GM18907 (cell line): Measurements from ENCODE around the gene CLCN6.

ENCODE experiments used
- ATAC-seq: cut with Tn5 transposase; IDR thresholded peaks from one replicate; pipeline ENCODE4 v1.9.1; 2021; ENCODE audit warnings: mild to moderate bottlenecking, moderate library complexity; ENCODE audit not compliant: unreplicated experiment

CLCN6 gene

DNA sequence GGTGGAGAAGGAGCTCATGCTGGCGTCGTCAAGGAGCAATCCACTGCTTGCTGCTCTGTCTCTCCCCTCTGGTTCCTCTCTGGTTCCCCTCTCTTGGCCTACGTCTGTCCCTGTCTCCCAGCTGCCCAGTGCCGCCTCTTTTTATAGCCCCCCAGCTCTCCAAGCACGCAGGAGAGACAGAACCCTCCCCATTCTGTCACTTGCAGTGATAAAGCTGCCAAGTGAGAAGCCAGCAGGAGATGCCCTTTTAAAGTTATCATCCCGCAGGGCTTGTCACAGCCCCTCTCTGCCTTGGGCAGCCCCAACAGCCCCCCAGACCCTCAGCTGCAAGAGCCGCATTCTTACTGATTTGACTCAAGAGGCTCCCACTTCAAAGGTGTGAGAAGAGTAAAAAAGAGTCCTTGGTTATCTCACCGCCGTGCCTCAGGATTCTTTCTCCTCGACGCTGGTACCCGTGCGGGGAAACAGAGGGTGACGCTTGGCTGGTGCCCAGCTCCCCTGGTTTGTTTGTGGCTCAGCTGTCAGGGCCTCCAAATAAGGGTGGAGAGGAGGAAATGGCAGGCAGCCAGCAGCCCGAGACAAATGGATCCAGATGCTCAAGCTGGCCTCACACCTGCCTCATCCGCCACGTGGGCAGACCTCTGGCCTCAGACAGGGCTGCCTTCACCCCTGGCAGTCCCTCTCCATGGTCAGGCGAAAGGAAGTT, 41.8 kb downstream of the CLCN6 start, which contains the start of gene NPPA:
NPPA (minus strand) TSS at position 117 of the 706 bp plus-strand sequence; CDS start at position 18, 99 bp downstream.
- ATAC-seq = no peak

DNA sequence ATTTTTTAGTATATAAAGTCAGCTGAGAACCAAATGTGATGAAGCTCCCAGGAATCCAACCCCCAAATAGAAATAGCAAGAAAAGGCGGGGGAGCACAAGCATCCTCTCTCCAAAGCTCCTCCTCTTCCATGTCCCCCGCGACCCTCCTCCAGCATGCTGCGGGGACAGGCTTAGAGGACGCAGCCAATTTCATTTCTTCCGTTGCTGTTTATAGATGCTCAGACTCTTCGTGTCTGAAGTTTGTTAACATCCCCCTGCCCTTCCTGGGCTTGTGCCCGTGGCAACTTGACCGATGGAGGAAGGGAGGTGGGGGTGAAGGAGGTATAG, 42.3 kb downstream of the CLCN6 start:
- no peak for ATAC-seq

GRCh38 chr1:11850156-11850555, 44.2 kb downstream of the CLCN6 start:
- no peak for ATAC-seq

DNA sequence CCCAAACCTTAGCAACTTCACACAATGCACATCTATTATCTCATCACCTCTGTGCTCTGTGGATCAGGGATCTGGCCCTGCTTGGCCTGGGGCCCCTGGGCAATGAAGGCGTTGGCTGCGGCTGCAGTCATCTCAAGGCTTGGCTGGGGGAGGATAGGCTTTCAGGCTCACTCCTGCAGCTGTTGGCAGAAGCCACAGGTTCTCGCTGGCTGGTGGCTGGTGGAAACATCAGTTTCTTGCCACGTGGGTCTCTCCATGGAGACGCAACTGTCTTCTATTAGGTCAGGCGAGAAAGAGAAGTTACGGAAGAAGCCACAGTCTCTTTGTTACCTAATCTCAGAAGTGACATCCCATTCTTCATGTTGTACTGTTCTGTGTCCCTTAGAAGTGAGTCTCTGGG, 45.2 kb downstream of the CLCN6 start:
- ATAC-seq = no peak

- ATAC-seq = no peak
These were observed 48.5 kb downstream of the CLCN6 start for GRCh38 chr1:11854519-11854918.

- ATAC-seq = no peak
These were observed 49.4 kb downstream of the CLCN6 start for GRCh38 chr1:11855430-11855829.

- ATAC-seq = no peak
These were observed 50.7 kb downstream of the CLCN6 start for GRCh38 chr1:11856698-11857097.

GRCh38 chr1:11857164-11857851, 51.3 kb downstream of the CLCN6 start:
- ATAC-seq = no peak

DNA sequence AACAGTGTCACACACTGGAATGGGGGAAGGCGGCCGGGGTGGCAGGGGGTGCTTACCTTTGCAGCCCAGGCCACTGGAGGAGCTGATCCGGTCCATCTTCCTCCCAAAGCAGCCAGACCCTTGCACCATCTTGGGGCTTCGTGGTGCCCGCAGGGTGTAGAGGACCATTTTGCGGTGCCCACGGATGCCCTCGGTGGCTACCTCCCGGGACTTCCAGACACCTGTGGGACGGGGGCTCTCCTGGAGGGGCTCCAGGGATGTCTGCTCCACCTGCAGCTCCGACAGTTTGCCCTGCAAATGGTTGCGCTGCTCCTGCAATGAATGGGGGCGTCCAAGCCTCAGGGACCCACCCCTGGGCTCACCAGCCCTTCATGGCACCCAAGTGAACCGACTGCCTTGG, 52.2 kb downstream of the CLCN6 start:
- no peak for ATAC-seq

DNA sequence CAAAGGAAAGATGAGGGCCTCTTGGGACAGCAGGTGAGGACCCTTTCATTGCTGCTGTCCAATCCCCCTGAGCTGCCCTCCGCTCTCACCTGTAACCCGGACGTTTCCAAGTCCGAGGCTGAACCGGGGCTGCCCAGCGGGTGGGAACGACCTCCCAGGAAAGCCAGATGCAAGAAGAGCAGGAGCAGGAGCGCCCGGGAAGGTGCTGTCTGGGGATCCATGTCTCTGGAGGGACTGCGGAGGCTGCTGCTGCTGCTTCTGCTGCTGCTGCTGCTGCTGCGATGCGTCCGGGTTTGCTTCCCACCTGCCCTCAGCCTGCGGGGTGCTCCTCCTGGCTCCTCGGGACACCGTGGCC, 52.6 kb downstream of the CLCN6 start, which contains the start of gene NPPB:
NPPB (minus strand) TSS at position 333 of the 355 bp plus-strand sequence; CDS start at position 221, 112 bp downstream.
- no peak for ATAC-seq

GRCh38 chr1:11858968-11859871, 53.2 kb downstream of the CLCN6 start:
- no peak for ATAC-seq

- no peak for ATAC-seq
These were observed 54.1 kb downstream of the CLCN6 start for GRCh38 chr1:11860083-11860482.

DNA sequence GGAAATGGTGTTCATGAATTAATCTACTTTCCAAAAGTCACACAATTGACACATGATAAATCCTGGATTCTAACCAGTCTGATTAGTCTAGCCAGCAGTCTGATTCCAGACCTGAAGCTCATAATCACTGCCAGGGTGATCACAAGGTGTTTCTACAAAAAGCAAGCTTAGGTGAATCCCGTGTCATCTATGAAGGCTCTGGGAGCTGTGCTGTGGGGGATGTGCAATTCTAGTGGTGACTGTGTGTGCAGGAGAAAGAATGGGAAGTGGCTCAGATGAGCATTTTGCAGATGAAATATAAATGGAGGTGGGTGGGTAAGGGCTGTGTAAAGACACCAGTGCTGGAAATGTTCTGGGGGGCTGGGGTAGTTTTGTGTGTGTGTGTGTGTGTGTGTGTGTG, 54.6 kb downstream of the CLCN6 start:
- ATAC-seq = no peak

DNA sequence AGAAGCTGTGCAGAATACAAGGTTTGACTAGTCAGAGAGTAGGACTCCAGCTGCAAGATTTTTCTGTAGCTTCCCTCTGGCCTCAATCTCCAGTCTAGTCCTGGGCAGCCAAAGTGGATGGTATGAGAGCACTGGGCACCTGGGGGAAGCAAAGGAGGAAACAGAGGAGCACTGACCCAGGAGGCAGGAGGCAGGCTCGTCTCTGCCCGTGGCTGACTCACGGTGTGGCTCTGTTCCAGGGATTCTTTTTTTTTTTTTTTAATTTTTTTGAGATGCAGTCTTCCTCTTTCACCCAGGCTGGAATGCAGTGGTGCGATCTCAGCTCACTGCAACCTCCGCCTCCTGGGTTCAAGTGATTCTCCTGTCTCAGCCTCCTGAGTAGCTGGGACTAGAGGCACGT, 56.9 kb downstream of the CLCN6 start:
- no peak for ATAC-seq

- no peak for ATAC-seq
These were observed 62.5 kb downstream of the CLCN6 start for GRCh38 chr1:11868331-11868980.

DNA sequence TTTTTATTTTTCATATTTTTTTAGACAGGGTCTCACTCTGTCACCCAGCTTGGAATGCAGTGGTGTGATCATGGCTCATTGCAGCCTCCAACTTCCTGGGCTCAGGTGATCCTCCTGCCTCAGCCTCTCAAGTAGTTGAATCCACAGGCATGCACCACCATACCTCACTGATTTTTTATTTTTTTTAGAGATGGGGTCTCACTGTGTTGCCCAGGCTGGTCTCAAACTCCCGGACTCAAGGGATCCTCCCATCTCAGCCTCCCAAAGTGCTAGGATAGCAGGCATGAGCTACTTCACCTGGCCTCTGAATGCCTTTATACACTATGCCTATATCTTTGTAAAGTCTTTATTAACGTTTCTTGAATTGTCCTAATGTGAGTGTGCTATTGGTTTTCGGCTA, 63.1 kb downstream of the CLCN6 start:
- no peak for ATAC-seq

GRCh38 chr1:11869650-11870207, 63.7 kb downstream of the CLCN6 start:
- ATAC-seq = no peak

DNA sequence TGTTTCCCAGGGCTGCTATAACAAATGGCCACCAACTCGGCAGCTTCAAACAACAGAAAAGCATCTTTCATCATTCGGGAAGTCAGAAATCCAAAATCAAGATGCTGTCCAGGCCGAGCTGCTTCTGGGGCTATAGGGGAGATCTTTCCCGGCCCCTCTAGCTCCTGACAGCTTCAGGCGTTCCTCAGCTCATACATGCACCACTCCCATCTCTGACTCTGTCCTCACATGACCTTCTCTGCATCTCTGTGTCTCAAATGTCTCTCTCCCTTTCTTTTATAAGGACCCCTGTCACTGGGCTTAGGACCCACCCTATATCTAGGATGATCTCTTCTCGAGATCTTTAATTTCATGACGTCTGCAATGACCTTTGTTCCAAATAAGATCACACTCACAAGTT, 66.6 kb downstream of the CLCN6 start:
- no peak for ATAC-seq

- ATAC-seq = no peak
These were observed 67.6 kb downstream of the CLCN6 start for GRCh38 chr1:11873395-11874257.

GRCh38 chr1:11874258-11874562, 68.2 kb downstream of the CLCN6 start:
- ATAC-seq = no peak
